Measurements from ENCODE around the gene TTL. TPM values are rescaled to one million over a fixed set of nuclear protein-coding genes. Genes with fewer than 3 reads are reported as not detected.

TTL gene
- total and polyA plus RNA-seq, 4 donors = 9.8 to 46.6 (median 23.3) TPM

DNA sequence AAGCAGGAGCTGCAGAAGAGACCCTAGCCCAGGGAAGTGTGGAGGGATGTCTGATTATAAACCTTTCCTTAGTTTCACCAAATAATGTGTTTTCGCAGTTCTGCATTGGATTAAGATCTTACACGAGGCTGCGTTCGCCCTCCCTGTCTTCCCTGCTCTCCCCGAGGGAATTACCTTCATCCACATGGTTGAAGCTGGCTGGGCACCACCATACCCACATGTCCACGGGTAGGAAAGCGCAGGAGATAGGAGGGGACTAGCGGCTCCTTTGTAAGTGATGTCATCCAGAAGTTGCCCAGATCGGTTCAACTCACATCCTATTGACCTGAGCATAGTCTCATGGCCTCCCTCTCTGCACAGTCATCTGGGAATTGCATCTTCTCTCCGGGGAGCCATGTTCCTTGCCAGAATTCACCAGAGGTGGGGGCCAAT, 1.1 kb downstream of the TTL start:
- intact Hi-C loops (cut with DNase I) = loop anchor here (2.0 to 10.0 kb wide), 4 partner anchors 58 to 102 kb away; partner anchors contain the start of genes CHCHD5 (in 2 of the 2) and POLR1B (in 1 of the 2)
- 1 to 3% methylated on average over 10 of the region's 10 CpGs for WGBS, 2 donors
- ATAC-seq (ENCODE audit: low FRiP score) = no peak

DNA sequence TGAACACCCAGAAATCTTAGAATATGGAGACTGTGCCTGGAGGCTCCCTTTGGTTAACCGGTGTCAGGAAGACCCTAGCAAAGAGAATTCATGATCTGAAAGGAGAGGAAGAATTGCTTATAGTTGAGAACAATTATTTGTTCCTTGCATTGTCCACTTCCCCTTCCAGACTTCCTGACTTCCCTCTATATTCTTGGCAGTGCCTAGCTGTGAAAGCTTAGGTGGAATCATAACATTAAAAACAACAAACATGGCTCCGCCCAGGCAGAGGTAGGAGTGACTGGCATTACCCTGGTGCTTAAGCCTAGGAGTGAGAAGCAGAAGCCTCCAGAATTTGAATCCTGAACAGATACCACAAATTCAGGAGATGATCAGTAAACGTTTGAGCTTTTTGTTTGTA, 1.9 kb downstream of the TTL start:
- Histone ChIP-seq H3K4me1 (ENCODE audit: control insufficient read depth in 1 of 2, insufficient read depth in 2 of 2, low read length in 2 of 2) (no peaks in the 10 kb centered on the region), H3K36me3 (ENCODE audit: control insufficient read depth in 1 of 2, insufficient read depth in 2 of 2, low read length in 1 of 2) (no peaks in the 10 kb centered on the region), H3K9me3 (ENCODE audit: control insufficient read depth, low read length) (no peaks in the 10 kb centered on the region), H3K4me3 (ENCODE audit: low read length in 2 of 2) (no peak overlapping the region), H3K27me3 (ENCODE audit: control insufficient read depth in 1 of 2, insufficient read depth in 2 of 2, low read length in 1 of 2) (no peaks in the 10 kb centered on the region), H3K27ac (ENCODE audit: low read depth in 1 of 2, low read length in 2 of 2) (no peak overlapping the region)
- no peak for DNase-seq
- intact Hi-C loops (cut with DNase I) = loop anchor here (2.0 to 10.0 kb wide), 4 partner anchors 57 to 101 kb away; partner anchors contain the start of genes CHCHD5 (in 2 of the 2) and POLR1B (in 1 of the 2)
- 87 to 93% methylated on average over 3 of the region's 3 CpGs for WGBS, 2 donors
- no peak for ATAC-seq (ENCODE audit: low FRiP score)

More for the DNA sequence above, 1.1 kb downstream of the TTL start:
- Histone ChIP-seq H3K27me3 (ENCODE audit: control insufficient read depth in 1 of 2, insufficient read depth in 2 of 2, low read length in 1 of 2) (no peaks in the 10 kb centered on the region), H3K27ac (ENCODE audit: low read depth in 1 of 2, low read length in 2 of 2) (no peak overlapping the region), H3K4me1 (ENCODE audit: control insufficient read depth in 1 of 2, insufficient read depth in 2 of 2, low read length in 2 of 2) (no peaks in the 10 kb centered on the region), H3K36me3 (ENCODE audit: control insufficient read depth in 1 of 2, insufficient read depth in 2 of 2, low read length in 1 of 2) (no peaks in the 10 kb centered on the region), H3K4me3 (ENCODE audit: low read length in 2 of 2) (peak overlapping the region; percentile 92 to 95), H3K9me3 (ENCODE audit: control insufficient read depth, low read length) (no peaks in the 10 kb centered on the region)
- DNase-seq = no peak

GRCh38 chr2:112485849-112486248, 3.9 kb downstream of the TTL start:
- Histone ChIP-seq H3K27me3 (ENCODE audit: control insufficient read depth in 1 of 2, insufficient read depth in 2 of 2, low read length in 1 of 2) (no peaks in the 10 kb centered on the region), H3K36me3 (ENCODE audit: control insufficient read depth in 1 of 2, insufficient read depth in 2 of 2, low read length in 1 of 2) (no peaks in the 10 kb centered on the region), H3K4me3 (ENCODE audit: low read length in 2 of 2) (no peak overlapping the region), H3K9me3 (ENCODE audit: control insufficient read depth, low read length) (no peaks in the 10 kb centered on the region), H3K4me1 (ENCODE audit: control insufficient read depth in 1 of 2, insufficient read depth in 2 of 2, low read length in 2 of 2) (no peaks in the 10 kb centered on the region), H3K27ac (ENCODE audit: low read depth in 1 of 2, low read length in 2 of 2) (no peak overlapping the region)
- 95 to 96% methylated on average over 6 of the region's 6 CpGs for WGBS, 2 donors
- intact Hi-C loops (cut with DNase I) = loop anchor here in 1 of 2 donors (10.0 kb wide), 1 partner anchor 99 kb away; the partner anchor contains the start of gene CHCHD5
- no peak for DNase-seq
- ATAC-seq (ENCODE audit: low FRiP score) = no peak

DNA sequence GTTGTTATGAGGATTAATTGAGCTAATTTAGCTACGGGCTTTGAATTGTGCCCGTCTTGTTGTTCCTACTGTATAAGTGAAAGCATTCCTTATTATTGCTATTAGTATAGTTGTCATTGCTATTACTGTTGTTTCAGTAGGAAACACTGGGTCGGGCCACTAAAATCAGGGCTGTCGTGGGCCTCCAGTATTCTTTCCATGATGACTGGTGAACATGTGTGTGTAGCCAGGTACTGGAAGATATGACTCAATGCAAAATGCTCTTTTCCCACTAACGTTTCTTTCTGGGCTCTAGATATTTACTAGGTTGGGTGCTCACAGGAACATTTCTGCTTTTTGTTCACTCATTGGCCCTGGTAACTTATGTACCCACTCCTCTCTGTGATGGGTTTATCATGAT, 4.9 kb downstream of the TTL start:
- intact Hi-C loops (cut with DNase I) = loop anchor here in 1 of 2 donors (10.0 kb wide), 1 partner anchor 98 kb away; the partner anchor contains the start of gene CHCHD5
- H3K4me1 ChIP-seq (ENCODE audit: control insufficient read depth in 1 of 2, insufficient read depth in 2 of 2, low read length in 2 of 2) = no peaks in the 10 kb centered on the region
- no peaks in the 10 kb centered on the region for H3K9me3 ChIP-seq (ENCODE audit: control insufficient read depth, low read length)
- no peak overlapping the region for H3K4me3 ChIP-seq (ENCODE audit: low read length in 2 of 2)
- no peaks in the 10 kb centered on the region for H3K27me3 ChIP-seq (ENCODE audit: control insufficient read depth in 1 of 2, insufficient read depth in 2 of 2, low read length in 1 of 2)
- no peak overlapping the region for H3K27ac ChIP-seq (ENCODE audit: low read depth in 1 of 2, low read length in 2 of 2)
- H3K36me3 ChIP-seq (ENCODE audit: control insufficient read depth in 1 of 2, insufficient read depth in 2 of 2, low read length in 1 of 2) = no peaks in the 10 kb centered on the region
- DNase-seq (no peak), ATAC-seq (ENCODE audit: low FRiP score) (no peak)
- 84 to 85% methylated on average over 5 of the region's 5 CpGs for WGBS, 2 donors

DNA sequence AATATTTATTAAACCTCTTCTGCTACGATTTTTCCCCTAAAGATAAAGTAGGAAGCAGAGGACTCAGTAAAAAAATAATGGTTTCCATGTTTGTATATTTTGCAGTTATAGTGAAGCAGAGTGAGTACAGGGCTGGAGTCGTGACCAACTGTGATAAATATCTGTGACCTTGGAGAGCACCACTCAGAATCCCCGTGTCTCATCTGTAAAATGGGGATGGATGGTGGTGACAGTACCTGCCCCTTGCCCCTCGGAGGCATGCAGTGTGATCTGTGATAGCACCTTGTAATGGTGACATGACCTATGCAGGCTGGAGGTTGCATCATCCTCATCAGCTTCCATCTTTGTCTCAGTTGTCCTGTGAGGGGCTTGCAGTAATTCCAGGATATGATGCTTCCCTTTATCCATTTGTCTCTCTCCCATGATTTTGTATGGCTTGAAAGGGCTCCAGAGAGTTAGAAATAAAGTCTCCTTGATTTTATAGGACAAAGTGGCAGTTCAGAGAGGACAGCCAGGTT, 5.5 kb downstream of the TTL start:
- DNase-seq (no peak), ATAC-seq (ENCODE audit: low FRiP score) (no peak)
- H3K27ac ChIP-seq (ENCODE audit: low read depth in 1 of 2, low read length in 2 of 2) = no peak overlapping the region
- H3K27me3 ChIP-seq (ENCODE audit: control insufficient read depth in 1 of 2, insufficient read depth in 2 of 2, low read length in 1 of 2) = no peaks in the 10 kb centered on the region
- H3K4me1 ChIP-seq (ENCODE audit: control insufficient read depth in 1 of 2, insufficient read depth in 2 of 2, low read length in 2 of 2) = no peaks in the 10 kb centered on the region
- WGBS, 2 donors = 76 to 83% methylated on average over 4 of the region's 4 CpGs
- no peak overlapping the region for H3K4me3 ChIP-seq (ENCODE audit: low read length in 2 of 2)
- intact Hi-C loops (cut with DNase I) = loop anchor here in 1 of 2 donors (10.0 kb wide), 1 partner anchor 97 kb away; the partner anchor contains the start of gene CHCHD5
- no peaks in the 10 kb centered on the region for H3K36me3 ChIP-seq (ENCODE audit: control insufficient read depth in 1 of 2, insufficient read depth in 2 of 2, low read length in 1 of 2)
- H3K9me3 ChIP-seq (ENCODE audit: control insufficient read depth, low read length) = no peaks in the 10 kb centered on the region

DNA sequence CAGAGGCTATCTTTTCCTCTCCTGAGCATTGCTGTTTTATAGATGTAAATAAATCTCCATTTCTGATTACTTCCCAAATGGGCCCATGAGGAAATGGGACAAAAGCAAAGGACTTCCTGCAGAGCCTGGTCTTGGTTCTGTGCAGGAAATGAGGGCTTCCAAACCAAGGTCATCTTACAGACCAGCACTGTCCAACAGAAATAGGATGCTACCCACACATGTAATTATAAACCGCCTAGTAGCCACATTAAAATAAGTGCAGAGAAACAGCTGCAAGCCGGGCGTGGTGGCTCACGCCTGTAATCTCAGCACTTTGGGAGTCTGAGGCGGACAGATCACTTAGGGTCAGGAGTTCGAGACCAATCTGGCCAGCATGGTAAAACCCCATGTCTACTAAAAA, 6.2 kb downstream of the TTL start:
- H3K27me3 ChIP-seq (ENCODE audit: control insufficient read depth in 1 of 2, insufficient read depth in 2 of 2, low read length in 1 of 2) = no peaks in the 10 kb centered on the region
- DNase-seq (no peak), ATAC-seq (ENCODE audit: low FRiP score) (no peak)
- H3K4me3 ChIP-seq (ENCODE audit: low read length in 2 of 2) = no peak overlapping the region
- no peaks in the 10 kb centered on the region for H3K9me3 ChIP-seq (ENCODE audit: control insufficient read depth, low read length)
- H3K36me3 ChIP-seq (ENCODE audit: control insufficient read depth in 1 of 2, insufficient read depth in 2 of 2, low read length in 1 of 2) = no peaks in the 10 kb centered on the region
- no peaks in the 10 kb centered on the region for H3K4me1 ChIP-seq (ENCODE audit: control insufficient read depth in 1 of 2, insufficient read depth in 2 of 2, low read length in 2 of 2)
- H3K27ac ChIP-seq (ENCODE audit: low read depth in 1 of 2, low read length in 2 of 2) = no peak overlapping the region
- 83 to 98% methylated on average over 6 of the region's 6 CpGs for WGBS, 2 donors
- intact Hi-C loops (cut with DNase I) = loop anchor here in 1 of 2 donors (10.0 kb wide), 1 partner anchor 97 kb away; the partner anchor contains the start of gene CHCHD5

GRCh38 chr2:112491946-112492345, 10.0 kb downstream of the TTL start:
- intact Hi-C loops (cut with DNase I) = no loop called here
- Histone ChIP-seq H3K4me3 (ENCODE audit: low read length in 2 of 2) (no peak overlapping the region), H3K27ac (ENCODE audit: low read depth in 1 of 2, low read length in 2 of 2) (no peak overlapping the region), H3K9me3 (ENCODE audit: control insufficient read depth, low read length) (no peaks in the 10 kb centered on the region), H3K27me3 (ENCODE audit: control insufficient read depth in 1 of 2, insufficient read depth in 2 of 2, low read length in 1 of 2) (no peaks in the 10 kb centered on the region), H3K4me1 (ENCODE audit: control insufficient read depth in 1 of 2, insufficient read depth in 2 of 2, low read length in 2 of 2) (no peaks in the 10 kb centered on the region), H3K36me3 (ENCODE audit: control insufficient read depth in 1 of 2, insufficient read depth in 2 of 2, low read length in 1 of 2) (peaks cover 0 to 2% of the 10 kb centered on the region in 2 donors)
- WGBS, 2 donors = 92 to 96% methylated on average over 5 of the region's 5 CpGs
- DNase-seq (no peak), ATAC-seq (ENCODE audit: low FRiP score) (no peak)

DNA sequence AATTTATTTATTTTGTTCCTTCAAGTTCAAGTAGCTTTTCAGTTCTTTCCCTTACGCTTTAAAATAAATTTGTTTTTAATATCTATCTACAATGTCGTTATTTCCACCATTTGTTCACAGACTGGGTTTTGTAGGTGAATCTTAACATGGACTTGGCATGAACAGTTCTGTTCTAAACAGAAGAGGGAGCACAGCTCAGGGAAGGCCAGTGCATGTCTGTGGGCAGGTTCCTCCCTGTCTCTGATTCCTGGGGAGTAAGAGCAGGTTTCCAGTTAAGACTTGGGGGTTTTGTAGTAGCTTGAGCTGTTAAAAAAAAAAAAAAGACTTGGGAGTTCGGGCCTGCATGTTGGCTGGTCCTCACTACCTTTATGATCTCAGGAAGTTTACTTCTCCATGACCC, 11.1 kb downstream of the TTL start:
- H3K27ac ChIP-seq (ENCODE audit: low read depth in 1 of 2, low read length in 2 of 2) = no peak overlapping the region
- intact Hi-C loops (cut with DNase I) = no loop called here
- no peaks in the 10 kb centered on the region for H3K4me1 ChIP-seq (ENCODE audit: control insufficient read depth in 1 of 2, insufficient read depth in 2 of 2, low read length in 2 of 2)
- peaks cover 0 to 2% of the 10 kb centered on the region in 2 donors for H3K36me3 ChIP-seq (ENCODE audit: control insufficient read depth in 1 of 2, insufficient read depth in 2 of 2, low read length in 1 of 2)
- 76 to 84% methylated on average over 3 of the region's 3 CpGs for WGBS, 2 donors
- H3K9me3 ChIP-seq (ENCODE audit: control insufficient read depth, low read length) = no peaks in the 10 kb centered on the region
- ATAC-seq (ENCODE audit: low FRiP score) (no peak), DNase-seq (no peak)
- no peak overlapping the region for H3K4me3 ChIP-seq (ENCODE audit: low read length in 2 of 2)
- H3K27me3 ChIP-seq (ENCODE audit: control insufficient read depth in 1 of 2, insufficient read depth in 2 of 2, low read length in 1 of 2) = no peaks in the 10 kb centered on the region

Data from aorta (tissue), 5 donors.